Mucosa of descending colon (tissue), 3 donors: ENCODE data around the gene RPL29. TPM values are rescaled to one million over a fixed set of nuclear protein-coding genes. Genes with fewer than 3 reads are reported as not detected.

ENCODE experiments used
- ATAC-seq: fragments of 200-7000 bp; cut with Tn5 transposase; one replicate; pipeline ENCODE4 v1.9.1; 2020; ENCODE audit warnings: mild to moderate bottlenecking, moderate library complexity
- DNase-seq, 3 donors: peaks; one replicate each; pipeline ENCODE4 v3.0.0-alpha.2; 2020
- H3K36me3 ChIP-seq: fragments of 200-600 bp; one replicate; pipeline ENCODE4 v1.8.0; 2021; ENCODE audit warnings: low read depth, mild to moderate bottlenecking
- H3K4me1 ChIP-seq: fragments of 200-600 bp; one replicate; pipeline ENCODE4 v1.8.0; 2021; ENCODE audit warnings: low read depth, mild to moderate bottlenecking
- H3K4me3 ChIP-seq: fragments of 200-600 bp; one replicate; pipeline ENCODE4 v1.8.0; 2021; ENCODE audit warnings: mild to moderate bottlenecking
- H3K9me3 ChIP-seq: fragments of 200-600 bp; one replicate; pipeline ENCODE4 v1.8.0; 2021; ENCODE audit warnings: mild to moderate bottlenecking
- CTCF ChIP-seq: fragments of 200-600 bp; IDR thresholded peaks from one replicate; pipeline ENCODE4 v1.8.0; 2022; ENCODE audit warnings: antibody characterized with exemption, mild to moderate bottlenecking
- intact Hi-C, 2 donors: fragments of 100-400 bp; cut with DNase I in 1 of 2; cut with micrococcal nuclease in 1 of 2; formaldehyde crosslinking; loops; one replicate each; pipeline versions ENCODE4 v1.11.0 to v1.11.1; 2022; cut with DNase I, micrococcal nuclease
- total RNA-seq, 3 donors: library from RNA; stranded (reverse); fragmentation: NEBNext Ultra II Directional in 2 of 3; extraction: Animal tissue kit (Norgen Biotek cat#: 25700) in 2 of 3; gene quantifications; one replicate each; pipeline versions ENCODE4 v1.2.1 to v1.2.4, GENCODE V29; 2021 to 2023
- donor health status: DM: no; HTN: no; CAD: no; lungs with moderate emphysema.
- donor health status: DM: no; HTN: no; CAD: no.
- donor health status: DM: no; HTN: yes; CAD: no.

The RPL29 gene
- total RNA-seq, 3 donors from 2014 or later: 782 to 973 (median 946) TPM

- DNase-seq (no peak), ATAC-seq (no peak)
- intact Hi-C loops: no loop called here
- Histone ChIP-seq H3K9me3 (no peaks in the 10 kb centered on the region), H3K4me1 (peaks cover 7% of the 10 kb centered on the region), H3K4me3 (no peak overlapping the region), H3K36me3 (no peaks in the 10 kb centered on the region)
- TF ChIP-seq CTCF: no peak
Measured at GRCh38 chr3:51954105-51954504, 41.6 kb downstream of the RPL29 start.

- no peaks in the 10 kb centered on the region for H3K9me3 ChIP-seq
- no peak overlapping the region for H3K4me3 ChIP-seq
- H3K36me3 ChIP-seq: no peaks in the 10 kb centered on the region
- intact Hi-C loops: no loop called here
- DNase-seq (no peak), ATAC-seq (no peak)
- no peak for TF ChIP-seq CTCF
- H3K4me1 ChIP-seq: peaks cover 7% of the 10 kb centered on the region
Measured at GRCh38 chr3:51953445-51953844, 42.2 kb downstream of the RPL29 start.

GRCh38 chr3:51950899-51951298 is 44.8 kb downstream of the RPL29 start:
- TF ChIP-seq CTCF: no peak
- Histone ChIP-seq H3K36me3 (no peaks in the 10 kb centered on the region), H3K4me3 (no peak overlapping the region), H3K9me3 (no peaks in the 10 kb centered on the region), H3K4me1 (no peaks in the 10 kb centered on the region)
- ATAC-seq (no peak), DNase-seq (no peak)
- intact Hi-C loops: no loop called here

- Histone ChIP-seq H3K4me1 (no peaks in the 10 kb centered on the region), H3K36me3 (no peaks in the 10 kb centered on the region), H3K9me3 (no peaks in the 10 kb centered on the region), H3K4me3 (no peak overlapping the region)
- TF ChIP-seq CTCF: no peak
- no peak for ATAC-seq
- DNase-seq: peak in 1 of 3 donors; percentile 13
- intact Hi-C loops: no loop called here
Measured at GRCh38 chr3:51949121-51949520, 46.6 kb downstream of the RPL29 start.

- Histone ChIP-seq H3K4me3 (no peak overlapping the region), H3K9me3 (no peaks in the 10 kb centered on the region), H3K36me3 (no peaks in the 10 kb centered on the region), H3K4me1 (peaks cover 3% of the 10 kb centered on the region)
- TF ChIP-seq CTCF: no peak
- DNase-seq: peak in 1 of 3 donors; percentile 1
- no peak for ATAC-seq
- intact Hi-C loops: no loop called here
Measured at GRCh38 chr3:51948016-51948580, 47.6 kb downstream of the RPL29 start.
